Sciatic nerve (tissue), 2 donors: ENCODE results near the gene TNNC1. TPM values are rescaled to one million over a fixed set of nuclear protein-coding genes. Genes with fewer than 3 reads are reported as not detected.

ENCODE experiments used
- ATAC-seq: fragments of 200-7000 bp; cut with Tn5 transposase; one replicate; pipeline ENCODE4 v1.9.1; 2020; ENCODE audit warnings: mild to moderate bottlenecking, moderate library complexity
- DNase-seq: peaks from one replicate; pipeline ENCODE4 v3.0.0-alpha.2; 2020; ENCODE audit warnings: low spot score
- intact Hi-C: fragments of 100-400 bp; cut with DNase I; formaldehyde crosslinking; loops from one replicate; pipeline ENCODE4 v1.14.2; 2022
- total RNA-seq: library from RNA; stranded (reverse); fragmentation: NEBNext Ultra II Directional; extraction: Animal tissue kit (Norgen Biotek cat#: 25700); gene quantifications from one replicate; pipeline ENCODE4 v1.2.1, GENCODE V29; 2021
- donor health status: DM: no; HTN: no; CAD: no.
- donor health status: DM: no; HTN: no; CAD: no.

Gene TNNC1
- total RNA-seq, result 205 TPM

- DNase-seq, result no peak
- intact Hi-C loops, result loop anchor here (10.0 kb wide), 1 partner anchor 231 kb away; the partner anchor contains the start of genes GNL3 and PBRM1
- no peak for ATAC-seq
Observed at GRCh38 chr3:52453496-52454249, at the start of gene TNNC1. TNNC1 (minus strand) TSS chr3:52454041; CDS start chr3:52454015, 26 bp downstream.

GRCh38 chr3:52502808-52503350 lies 49.0 kb upstream of the TNNC1 start:
- ATAC-seq (no peak), DNase-seq (no peak)
- intact Hi-C loops, result no loop called here

GRCh38 chr3:52502001-52502400 lies 48.2 kb upstream of the TNNC1 start:
- intact Hi-C loops, result no loop called here
- no peak for DNase-seq
- ATAC-seq, result no peak

GRCh38 chr3:52501046-52501445 lies 47.2 kb upstream of the TNNC1 start:
- intact Hi-C loops, result no loop called here
- DNase-seq (no peak), ATAC-seq (no peak)

GRCh38 chr3:52498137-52499054 lies 44.6 kb upstream of the TNNC1 start:
- peak; percentile 65 for ATAC-seq
- DNase-seq, result peak; percentile 75
- intact Hi-C loops, result no loop called here

GRCh38 chr3:52495777-52496602 lies 42.1 kb upstream of the TNNC1 start:
- ATAC-seq (peak; percentile 32), DNase-seq (no peak)
- intact Hi-C loops, result no loop called here

- DNase-seq (peak; percentile 74), ATAC-seq (peak; percentile 40)
- intact Hi-C loops, result no loop called here
Observed at GRCh38 chr3:52494886-52495495, 41.1 kb upstream of the TNNC1 start, which contains the start of gene STAB1. STAB1 (plus strand) TSS chr3:52495338; CDS start chr3:52495414, 76 bp downstream.

- intact Hi-C loops, result no loop called here
Observed at GRCh38 chr3:52494445-52494844, 40.6 kb upstream of the TNNC1 start.

GRCh38 chr3:52493232-52494017 lies 39.6 kb upstream of the TNNC1 start:
- ATAC-seq (no peak), DNase-seq (no peak)
- intact Hi-C loops, result no loop called here

More at GRCh38 chr3:52494445-52494844, 40.6 kb upstream of the TNNC1 start:
- DNase-seq (no peak), ATAC-seq (no peak)

GRCh38 chr3:52492059-52492458 lies 38.2 kb upstream of the TNNC1 start:
- ATAC-seq, result no peak
- no peak for DNase-seq
- intact Hi-C loops, result no loop called here

- ATAC-seq, result peak; percentile 28
- intact Hi-C loops, result no loop called here
- DNase-seq, result no peak
Observed at GRCh38 chr3:52490939-52491526, 37.2 kb upstream of the TNNC1 start.

- ATAC-seq (no peak), DNase-seq (no peak)
- intact Hi-C loops, result no loop called here
Observed at GRCh38 chr3:52490035-52490938, 36.4 kb upstream of the TNNC1 start.

- intact Hi-C loops, result no loop called here
- ATAC-seq, result no peak
- DNase-seq, result no peak
Observed at GRCh38 chr3:52489453-52489852, 35.6 kb upstream of the TNNC1 start.

- intact Hi-C loops, result no loop called here
- DNase-seq (no peak), ATAC-seq (no peak)
Observed at GRCh38 chr3:52488746-52489145, 34.9 kb upstream of the TNNC1 start.

GRCh38 chr3:52487788-52488691 lies 34.2 kb upstream of the TNNC1 start:
- DNase-seq (no peak), ATAC-seq (no peak)
- intact Hi-C loops, result no loop called here
